GM12891 (cell line): ENCODE measurements around the gene SH3RF2.
"Not testable (repeated sequence)": the region's sequence is repeated elsewhere in the genome, so short reads cannot be mapped to it uniquely, and the experiment has no call there.

Experiments used
- DNase-seq: peaks from one replicate; pipeline ENCODE4 v3.0.0; 2011; ENCODE audit warnings: low spot score; ENCODE audit not compliant: insufficient read length
- FAIRE-seq: peaks from 2 replicates; lab custom pipeline; 2011; peaks lifted over from hg19 to GRCh38; lab: Jason Lieb, UNC
- PAX5 ChIP-seq: IDR thresholded peaks from 2 replicates; pipeline ENCODE4 v1.6.1; 2011; ENCODE audit warnings: low read length, moderate library complexity, mild to moderate bottlenecking; ENCODE audit not compliant: insufficient read depth, severe bottlenecking
- POLR2A ChIP-seq: IDR thresholded peaks from 2 replicates; pipeline ENCODE4 v1.6.1; 2011; ENCODE audit warnings: low read depth, low read length, control low read depth
- POLR2AphosphoS5 ChIP-seq: IDR thresholded peaks from 2 replicates; pipeline ENCODE4 v1.6.1; 2011; ENCODE audit warnings: low read depth, low read length, control low read depth
- POU2F2 ChIP-seq: IDR thresholded peaks from 2 replicates; pipeline ENCODE4 v1.6.1; 2011; ENCODE audit warnings: low read depth, mild to moderate bottlenecking, control low read depth, low read length, moderate library complexity
- SPI1 ChIP-seq: IDR thresholded peaks from 2 replicates; pipeline ENCODE4 v1.6.1; 2011; ENCODE audit warnings: low read depth, low read length, control low read depth
- TAF1 ChIP-seq: IDR thresholded peaks from 2 replicates; pipeline ENCODE4 v1.6.1; 2011; ENCODE audit warnings: low read depth, low read length, control low read depth

The SH3RF2 gene

GRCh38 chr5:146082798-146083197 lies 146.4 kb downstream of the SH3RF2 start:
- FAIRE-seq: peak; percentile 66
- DNase-seq: no peak
- TF ChIP-seq POLR2A (no peak), POLR2AphosphoS5 (no peak), SPI1 (no peak), TAF1 (no peak), POU2F2 (no peak), PAX5 (no peak)

- DNase-seq: no peak
- TF ChIP-seq POLR2A: no peak
- TF ChIP-seq POLR2AphosphoS5: no peak
- TF ChIP-seq SPI1: no peak
- no peak for TF ChIP-seq TAF1
- TF ChIP-seq POU2F2: no peak
- no peak for TF ChIP-seq PAX5
- no peak for FAIRE-seq
These were observed 148.0 kb downstream of the SH3RF2 start for GRCh38 chr5:146084376-146084775.

GRCh38 chr5:146088098-146088497 lies 151.7 kb downstream of the SH3RF2 start:
- FAIRE-seq (no peak), DNase-seq (no peak)
- TF ChIP-seq PAX5 (no peak), POLR2AphosphoS5 (no peak), POU2F2 (no peak), TAF1 (no peak), POLR2A (no peak), SPI1 (no peak)

- TF ChIP-seq POLR2AphosphoS5 (no peak), SPI1 (no peak), TAF1 (no peak), PAX5 (no peak), POU2F2 (no peak), POLR2A (no peak)
- no peak for DNase-seq
- no peak for FAIRE-seq
These were observed 152.9 kb downstream of the SH3RF2 start for GRCh38 chr5:146089287-146089686.

GRCh38 chr5:146091881-146092280 lies 155.5 kb downstream of the SH3RF2 start:
- no peak for FAIRE-seq
- DNase-seq: no peak
- TF ChIP-seq TAF1 (no peak), POLR2AphosphoS5 (no peak), POLR2A (no peak)

- FAIRE-seq (no peak), DNase-seq (no peak)
- TF ChIP-seq TAF1 (no peak), PAX5 (no peak), POU2F2 (no peak), SPI1 (no peak), POLR2AphosphoS5 (no peak), POLR2A (no peak)
These were observed 161.7 kb downstream of the SH3RF2 start for GRCh38 chr5:146098047-146098446.

GRCh38 chr5:146101646-146102045 lies 165.3 kb downstream of the SH3RF2 start:
- no peak for TF ChIP-seq POU2F2
- no peak for TF ChIP-seq POLR2AphosphoS5
- no peak for TF ChIP-seq POLR2A
- no peak for TF ChIP-seq TAF1
- TF ChIP-seq PAX5: no peak
- TF ChIP-seq SPI1: no peak
- FAIRE-seq (no peak), DNase-seq (no peak)

- DNase-seq (no peak), FAIRE-seq (no peak)
- TF ChIP-seq SPI1 (no peak), POLR2A (no peak), POLR2AphosphoS5 (no peak), PAX5 (no peak), POU2F2 (no peak), TAF1 (no peak)
These were observed 167.2 kb downstream of the SH3RF2 start for GRCh38 chr5:146103594-146103993.

- TF ChIP-seq POLR2AphosphoS5 (no peak), PAX5 (no peak), POU2F2 (no peak), POLR2A (no peak), TAF1 (no peak), SPI1 (no peak)
- no peak for DNase-seq
- no peak for FAIRE-seq
These were observed 169.1 kb downstream of the SH3RF2 start, which contains the start of gene PLAC8L1 for GRCh38 chr5:146105477-146105876. Gene PLAC8L1, minus strand, starts transcription at chr5:146105577. Its CDS starts 1,266 bp downstream, at chr5:146104311.

- FAIRE-seq (no peak), DNase-seq (no peak)
- TF ChIP-seq PAX5: no peak
- TF ChIP-seq POLR2AphosphoS5: no peak
- no peak for TF ChIP-seq POLR2A
- no peak for TF ChIP-seq SPI1
- no peak for TF ChIP-seq TAF1
- no peak for TF ChIP-seq POU2F2
These were observed 171.5 kb downstream of the SH3RF2 start for GRCh38 chr5:146107901-146108300.

- FAIRE-seq, DNase-seq: not testable (repeated sequence)
These were observed 172.5 kb downstream of the SH3RF2 start for GRCh38 chr5:146108870-146109269.
